ENCODE data around the gene ANKRD66. TPM values are rescaled to one million over a fixed set of nuclear protein-coding genes. Genes with fewer than 3 reads are reported as not detected.

ANKRD66 gene
- total RNA-seq, 2 experiments from 2014 or later: not detected

- H3K4me3 Mint-ChIP-seq: no peak overlapping the region
- ChIA-PET POLR2A (no interaction called here), CTCF (no interaction called here)
- DNase-seq: no peak
- H3K27me3 Mint-ChIP-seq: no peaks in the 10 kb centered on the region
- H3K36me3 Mint-ChIP-seq (ENCODE audit: low read depth): no peaks in the 10 kb centered on the region
- H3K4me1 Mint-ChIP-seq: no peaks in the 10 kb centered on the region
- H3K27ac Mint-ChIP-seq: no peak overlapping the region
- no peaks in the 10 kb centered on the region for H3K9me3 Mint-ChIP-seq
These were observed 42.1 kb downstream of the ANKRD66 start for GRCh38 chr6:46788791-46789190.

GRCh38 chr6:46789434-46790354 lies 43.0 kb downstream of the ANKRD66 start:
- DNase-seq: no peak
- H3K4me1 Mint-ChIP-seq: no peaks in the 10 kb centered on the region
- POLR2A ChIA-PET: no interaction called here
- no peaks in the 10 kb centered on the region for H3K36me3 Mint-ChIP-seq (ENCODE audit: low read depth)
- no peak overlapping the region for H3K27ac Mint-ChIP-seq
- H3K9me3 Mint-ChIP-seq: no peaks in the 10 kb centered on the region
- no peak overlapping the region for H3K4me3 Mint-ChIP-seq
- H3K27me3 Mint-ChIP-seq: no peaks in the 10 kb centered on the region
- CTCF ChIA-PET: no interaction called here

GRCh38 chr6:46790355-46790874 lies 43.7 kb downstream of the ANKRD66 start:
- Mint-ChIP-seq H3K27me3 (no peaks in the 10 kb centered on the region), H3K27ac (no peak overlapping the region), H3K4me1 (no peaks in the 10 kb centered on the region), H3K9me3 (no peaks in the 10 kb centered on the region), H3K4me3 (no peak overlapping the region), H3K36me3 (ENCODE audit: low read depth) (no peaks in the 10 kb centered on the region)
- POLR2A ChIA-PET: no interaction called here
- CTCF ChIA-PET: no interaction called here
- DNase-seq: no peak

- Mint-ChIP-seq H3K4me3 (no peak overlapping the region), H3K27me3 (no peaks in the 10 kb centered on the region), H3K9me3 (no peaks in the 10 kb centered on the region), H3K36me3 (ENCODE audit: low read depth) (no peaks in the 10 kb centered on the region), H3K4me1 (no peaks in the 10 kb centered on the region), H3K27ac (no peak overlapping the region)
- DNase-seq: no peak
- ChIA-PET POLR2A (no interaction called here), CTCF (no interaction called here)
These were observed 45.9 kb downstream of the ANKRD66 start for GRCh38 chr6:46792635-46793034.

- no peak within 1 kb of the TSS for H3K4me3 Mint-ChIP-seq
- H3K27me3 Mint-ChIP-seq: no peaks in the 10 kb centered on the region
- no peak for DNase-seq
- H3K27ac Mint-ChIP-seq: no peak within 1 kb of the TSS
- no peaks in the 10 kb centered on the region for H3K36me3 Mint-ChIP-seq (ENCODE audit: low read depth)
- no peaks in the 10 kb centered on the region for H3K4me1 Mint-ChIP-seq
- H3K9me3 Mint-ChIP-seq: no peaks in the 10 kb centered on the region
- CTCF ChIA-PET: no interaction called here
- POLR2A ChIA-PET: no interaction called here
These were observed 46.4 kb downstream of the ANKRD66 start, which contains the start of gene MEP1A for GRCh38 chr6:46793138-46793537. TSS of gene MEP1A (plus strand) at chr6:46793389. CDS start at chr6:46793399, 10 bp downstream.

GRCh38 chr6:46794068-46794467 lies 47.3 kb downstream of the ANKRD66 start:
- CTCF ChIA-PET: no interaction called here

GRCh38 chr6:46795816-46796215 lies 49.1 kb downstream of the ANKRD66 start:
- CTCF ChIA-PET: no interaction called here
- no peaks in the 10 kb centered on the region for H3K36me3 Mint-ChIP-seq (ENCODE audit: low read depth)
- POLR2A ChIA-PET: no interaction called here
- DNase-seq: no peak
- H3K27me3 Mint-ChIP-seq: peaks cover 2% of the 10 kb centered on the region
- H3K27ac Mint-ChIP-seq: no peak overlapping the region
- no peak overlapping the region for H3K4me3 Mint-ChIP-seq
- H3K4me1 Mint-ChIP-seq: no peaks in the 10 kb centered on the region
- no peaks in the 10 kb centered on the region for H3K9me3 Mint-ChIP-seq

More at GRCh38 chr6:46794068-46794467, 47.3 kb downstream of the ANKRD66 start:
- no peaks in the 10 kb centered on the region for H3K4me1 Mint-ChIP-seq
- H3K9me3 Mint-ChIP-seq: no peaks in the 10 kb centered on the region
- POLR2A ChIA-PET: no interaction called here
- DNase-seq: no peak
- no peak overlapping the region for H3K4me3 Mint-ChIP-seq
- H3K27me3 Mint-ChIP-seq: peaks cover under 1% of the 10 kb centered on the region
- H3K27ac Mint-ChIP-seq: no peak overlapping the region
- no peaks in the 10 kb centered on the region for H3K36me3 Mint-ChIP-seq (ENCODE audit: low read depth)

- H3K4me3 Mint-ChIP-seq: no peak overlapping the region
- H3K27me3 Mint-ChIP-seq: peaks cover 2% of the 10 kb centered on the region
- no peak overlapping the region for H3K27ac Mint-ChIP-seq
- ChIA-PET POLR2A (no interaction called here), CTCF (no interaction called here)
- H3K4me1 Mint-ChIP-seq: no peaks in the 10 kb centered on the region
- H3K36me3 Mint-ChIP-seq (ENCODE audit: low read depth): no peaks in the 10 kb centered on the region
- H3K9me3 Mint-ChIP-seq: no peaks in the 10 kb centered on the region
- DNase-seq: no peak
These were observed 50.3 kb downstream of the ANKRD66 start for GRCh38 chr6:46796848-46797580.

GRCh38 chr6:46799657-46800056 lies 52.9 kb downstream of the ANKRD66 start:
- CTCF ChIA-PET: interaction anchor here (0.6 kb wide), 1 partner anchor 379 kb away, joined by 4 read pairs; no protein-coding TSS in a partner anchor
- POLR2A ChIA-PET: no interaction called here

GRCh38 chr6:46808806-46809205 lies 62.1 kb downstream of the ANKRD66 start:
- ChIA-PET CTCF (no interaction called here), POLR2A (no interaction called here)
- no peak overlapping the region for H3K27ac Mint-ChIP-seq
- no peaks in the 10 kb centered on the region for H3K36me3 Mint-ChIP-seq (ENCODE audit: low read depth)
- DNase-seq: no peak
- H3K27me3 Mint-ChIP-seq: peaks cover 4% of the 10 kb centered on the region
- H3K4me1 Mint-ChIP-seq: no peaks in the 10 kb centered on the region
- no peak overlapping the region for H3K4me3 Mint-ChIP-seq
- no peaks in the 10 kb centered on the region for H3K9me3 Mint-ChIP-seq

More at GRCh38 chr6:46799657-46800056, 52.9 kb downstream of the ANKRD66 start:
- H3K4me3 Mint-ChIP-seq: no peak overlapping the region
- no peaks in the 10 kb centered on the region for H3K9me3 Mint-ChIP-seq
- H3K4me1 Mint-ChIP-seq: no peaks in the 10 kb centered on the region
- no peaks in the 10 kb centered on the region for H3K36me3 Mint-ChIP-seq (ENCODE audit: low read depth)
- no peak overlapping the region for H3K27ac Mint-ChIP-seq
- DNase-seq: no peak
- peaks cover 5% of the 10 kb centered on the region for H3K27me3 Mint-ChIP-seq

Other genes starting within 250 kb of the ANKRD66 start
- not detected for gene CYP39A1, start 94.1 kb upstream of the ANKRD66 start, total RNA-seq
- gene SLC25A27, start 94.0 kb upstream of the ANKRD66 start, total RNA-seq: not detected
- gene TDRD6, start 59.0 kb upstream of the ANKRD66 start, total RNA-seq: not detected
- gene PLA2G7, start 11.6 kb upstream of the ANKRD66 start, total RNA-seq: not detected
- gene MEP1A, start 46.5 kb downstream of the ANKRD66 start, total RNA-seq: not detected
- not detected for gene ADGRF5, start 175.0 kb downstream of the ANKRD66 start, total RNA-seq

All from activated CD4-positive, alpha-beta memory T cell treated with anti-CD3 and anti-CD28 coated beads, Interleukin-2, amount 10 ng/mL, durations not matched to agents 7 days and 5 days (primary cell).